Glutamatergic neuron (in vitro differentiated cells): ENCODE data around the gene ADD2. TPM values are rescaled to one million over a fixed set of nuclear protein-coding genes. Genes with fewer than 3 reads are reported as not detected.
A peak's percentile ranks its signal among the peaks of the same experiment; 100 is the strongest.

Source experiments
- DNase-seq: peaks from one replicate; pipeline ENCODE4 v3.0.0; 2022
- H3K27ac Mint-ChIP-seq: one replicate; pipeline ENCODE4 v1.8.0; 2020; ENCODE audit warnings: mild to moderate bottlenecking, mixed read lengths, inconsistent platforms; ENCODE audit not compliant: unreplicated experiment
- H3K27me3 Mint-ChIP-seq: one replicate; pipeline ENCODE4 v1.8.0; 2020; ENCODE audit warnings: mild to moderate bottlenecking, moderate library complexity, mixed read lengths, inconsistent platforms; ENCODE audit not compliant: unreplicated experiment
- H3K36me3 Mint-ChIP-seq: one replicate; pipeline ENCODE4 v1.8.0; 2020; ENCODE audit warnings: mild to moderate bottlenecking, mixed read lengths, inconsistent platforms; ENCODE audit not compliant: unreplicated experiment
- H3K4me1 Mint-ChIP-seq: one replicate; pipeline ENCODE4 v1.8.0; 2020; ENCODE audit warnings: mild to moderate bottlenecking, low read depth, mixed read lengths, inconsistent platforms; ENCODE audit not compliant: unreplicated experiment
- H3K4me3 Mint-ChIP-seq: one replicate; pipeline ENCODE4 v1.8.0; 2020; ENCODE audit warnings: mild to moderate bottlenecking, mixed read lengths, inconsistent platforms; ENCODE audit not compliant: unreplicated experiment
- H3K9me3 Mint-ChIP-seq: one replicate; pipeline ENCODE4 v1.8.0; 2020; ENCODE audit warnings: mild to moderate bottlenecking, moderate library complexity, mixed read lengths, inconsistent platforms; ENCODE audit not compliant: unreplicated experiment
- total RNA-seq: library from RNA; stranded (reverse); fragmentation: NEBNext Ultra II Directional; extraction: Animal tissue kit (Norgen Biotek cat#: 25700); gene quantifications from one replicate; pipeline ENCODE4 v1.2.1, GENCODE V29; 2021; ENCODE audit not compliant: unreplicated experiment
- TF ChIP-seq, protein P1 (sequence below): fragments of 200-600 bp; sonication (generic); IDR thresholded peaks from one replicate; pipeline ENCODE4 v1.5.0; 2021; ENCODE audit not compliant: partially characterized antibody, unreplicated experiment

Gene ADD2
- total RNA-seq, 1 donor from 2014 or later: 373 TPM

GRCh38 chr2:70711191-70711590 lies 56.8 kb downstream of the ADD2 start:
- Mint-ChIP-seq H3K4me1 (peaks cover 50% of the 10 kb centered on the region), H3K27ac (no peak overlapping the region), H3K36me3 (no peaks in the 10 kb centered on the region), H3K9me3 (peaks cover 12% of the 10 kb centered on the region), H3K4me3 (no peak overlapping the region), H3K27me3 (peaks cover 14% of the 10 kb centered on the region)
- no peak for DNase-seq
- TF ChIP-seq, protein P1, sequence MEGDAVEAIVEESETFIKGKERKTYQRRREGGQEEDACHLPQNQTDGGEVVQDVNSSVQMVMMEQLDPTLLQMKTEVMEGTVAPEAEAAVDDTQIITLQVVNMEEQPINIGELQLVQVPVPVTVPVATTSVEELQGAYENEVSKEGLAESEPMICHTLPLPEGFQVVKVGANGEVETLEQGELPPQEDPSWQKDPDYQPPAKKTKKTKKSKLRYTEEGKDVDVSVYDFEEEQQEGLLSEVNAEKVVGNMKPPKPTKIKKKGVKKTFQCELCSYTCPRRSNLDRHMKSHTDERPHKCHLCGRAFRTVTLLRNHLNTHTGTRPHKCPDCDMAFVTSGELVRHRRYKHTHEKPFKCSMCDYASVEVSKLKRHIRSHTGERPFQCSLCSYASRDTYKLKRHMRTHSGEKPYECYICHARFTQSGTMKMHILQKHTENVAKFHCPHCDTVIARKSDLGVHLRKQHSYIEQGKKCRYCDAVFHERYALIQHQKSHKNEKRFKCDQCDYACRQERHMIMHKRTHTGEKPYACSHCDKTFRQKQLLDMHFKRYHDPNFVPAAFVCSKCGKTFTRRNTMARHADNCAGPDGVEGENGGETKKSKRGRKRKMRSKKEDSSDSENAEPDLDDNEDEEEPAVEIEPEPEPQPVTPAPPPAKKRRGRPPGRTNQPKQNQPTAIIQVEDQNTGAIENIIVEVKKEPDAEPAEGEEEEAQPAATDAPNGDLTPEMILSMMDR: no peak

GRCh38 chr2:70710038-70710690 lies 57.8 kb downstream of the ADD2 start:
- no peak overlapping the region for H3K4me3 Mint-ChIP-seq
- no peaks in the 10 kb centered on the region for H3K36me3 Mint-ChIP-seq
- H3K27ac Mint-ChIP-seq: no peak overlapping the region
- no peak for DNase-seq
- peaks cover 10% of the 10 kb centered on the region for H3K27me3 Mint-ChIP-seq
- peaks cover 39% of the 10 kb centered on the region for H3K4me1 Mint-ChIP-seq
- TF ChIP-seq, protein P1: no peak
- H3K9me3 Mint-ChIP-seq: peaks cover 11% of the 10 kb centered on the region

GRCh38 chr2:70709275-70710037 lies 58.5 kb downstream of the ADD2 start:
- peak overlapping the region; percentile 52 for H3K27ac Mint-ChIP-seq
- no peak overlapping the region for H3K4me3 Mint-ChIP-seq
- H3K27me3 Mint-ChIP-seq: peaks cover 7% of the 10 kb centered on the region
- H3K4me1 Mint-ChIP-seq: peaks cover 36% of the 10 kb centered on the region
- TF ChIP-seq, protein P1: no peak
- no peak for DNase-seq
- H3K9me3 Mint-ChIP-seq: peaks cover 11% of the 10 kb centered on the region
- no peaks in the 10 kb centered on the region for H3K36me3 Mint-ChIP-seq

- H3K9me3 Mint-ChIP-seq: peaks cover 13% of the 10 kb centered on the region
- TF ChIP-seq, protein P1: no peak
- no peak for DNase-seq
- peaks cover 7% of the 10 kb centered on the region for H3K27me3 Mint-ChIP-seq
- peaks cover 35% of the 10 kb centered on the region for H3K4me1 Mint-ChIP-seq
- H3K4me3 Mint-ChIP-seq: peak overlapping the region; percentile 20
- peak overlapping the region; percentile 75 for H3K27ac Mint-ChIP-seq
- no peaks in the 10 kb centered on the region for H3K36me3 Mint-ChIP-seq
Observed at GRCh38 chr2:70708376-70709199, 59.4 kb downstream of the ADD2 start.
